Measurements from ENCODE around the gene TMEM175.
"Not testable (repeated sequence)": the region's sequence is repeated elsewhere in the genome, so short reads cannot be mapped to it uniquely, and the experiment has no call there.

GRCh38 chr4:999240-999863 is 67.1 kb downstream of the TMEM175 start:
- TF ChIP-seq CTCF (IDR thresholded peaks at IDR 0.05; ENCODE audit: low read depth, low read length, poor library complexity, severe bottlenecking); EZH2phosphoT487 (IDR thresholded peaks at IDR 0.05; ENCODE audit: borderline replicate concordance, low read length): not testable (repeated sequence)
